ENCODE measurements around the gene FGFR3. TPM values are rescaled to one million over a fixed set of nuclear protein-coding genes. Genes with fewer than 3 reads are reported as not detected.

The FGFR3 gene
- total and polyA plus RNA-seq, 10 of the 15 experiments (the other 5 are each of a cell fraction or from before 2014, with no cell fraction given), result 0.05 to 0.33 (median 0.18) TPM; not detected in 6

DNA sequence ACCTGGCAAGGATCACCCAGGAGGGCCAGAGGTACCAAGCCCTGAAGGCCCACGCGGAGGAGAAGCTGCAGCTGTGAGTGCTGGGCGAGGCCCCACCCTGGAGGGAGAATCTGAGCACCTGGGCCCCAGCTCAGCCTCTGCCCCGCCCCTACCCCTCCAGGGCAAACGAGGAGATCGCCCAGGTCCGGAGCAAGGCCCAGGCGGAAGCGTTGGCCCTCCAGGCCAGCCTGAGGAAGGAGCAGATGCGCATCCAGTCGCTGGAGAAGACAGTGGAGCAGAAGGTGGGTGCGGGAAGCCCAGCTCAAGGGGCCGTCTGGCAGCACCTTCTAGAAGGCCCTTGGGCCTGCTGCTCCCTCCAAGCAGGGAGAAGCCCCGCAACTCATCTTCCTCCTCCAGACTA lies 48.5 kb upstream of the FGFR3 start:
- ATAC-seq, result no peak
- POLR2A ChIA-PET, result no interaction called here
- WGBS (ENCODE audit: insufficient coverage, insufficient replicate concordance, low lambda C conversion rate, missing lambda C conversion rate), result 93% methylated on average over 14 of the region's 14 CpGs
- CTCF ChIA-PET, result interaction anchor here (0.9 to 5.1 kb wide), 4 partner anchors 14 to 774 kb away, joined by 3 to 60 read pairs (median 4); no protein-coding TSS in a partner anchor
- DNase-seq (ENCODE audit: low read depth, low spot score), result no peak
- Histone ChIP-seq H3K36me3 (ENCODE audit: control insufficient read depth in 2 of 2, insufficient read depth in 2 of 2, low read length in 1 of 2) (peaks cover 20 to 33% of the 10 kb centered on the region in 2 experiments; a peak in 3 of 4 replicates), H2AFZ (ENCODE audit: control insufficient read depth, low read depth, low read length) (no peak overlapping the region), H3K4me3 (no peak overlapping the region), H3K27me3 (replicated peaks in 1 of 2; ENCODE audit: control insufficient read depth in 2 of 2, insufficient read depth in 2 of 2, low read length in 1 of 2) (no peaks in the 10 kb centered on the region), H3K79me2 (ENCODE audit: control insufficient read depth, insufficient read depth, low read length) (no peaks in the 10 kb centered on the region), H3K9ac (ENCODE audit: control insufficient read depth, insufficient read depth, low read length) (no peak overlapping the region), H3K4me2 (ENCODE audit: control insufficient read depth, insufficient read depth) (no peak overlapping the region), H3K9me3 (replicated peaks; ENCODE audit: control insufficient read depth, insufficient read depth, low read length) (no peaks in the 10 kb centered on the region), H3K27ac (ENCODE audit: control insufficient read depth, insufficient read depth) (no peak overlapping the region), H3K4me1 (ENCODE audit: control insufficient read depth, insufficient read depth, low read length) (no peaks in the 10 kb centered on the region), H4K20me1 (ENCODE audit: control insufficient read depth, insufficient read depth) (no peaks in the 10 kb centered on the region)
- FAIRE-seq, result no peak
- no peak for TF ChIP-seq JUNB (IDR thresholded peaks at IDR 0.05)
- no peak for TF ChIP-seq JUND (IDR thresholded peaks at IDR 0.05; ENCODE audit: low read depth, low read length)
- no peak for TF ChIP-seq CREB1 (IDR thresholded peaks at IDR 0.05; ENCODE audit: low read depth)
- no peak for TF ChIP-seq NR2C1 (IDR thresholded peaks at IDR 0.05)
- TF ChIP-seq SP1 (IDR thresholded peaks at IDR 0.05; ENCODE audit: low read depth, low read length), result no peak
- TF ChIP-seq MYC (IDR thresholded peaks at IDR 0.05; ENCODE audit: insufficient read depth, insufficient read length, insufficient replicate concordance, low read length, severe bottlenecking), result no peak
- no peak for TF ChIP-seq NR2C2 (IDR thresholded peaks at IDR 0.05; ENCODE audit: borderline replicate concordance, control insufficient read depth, insufficient read length, low read depth)
- no peak for TF ChIP-seq RBBP5 (conservative IDR thresholded peaks at IDR 0.05)
- no peak for TF ChIP-seq SMC3 (IDR thresholded peaks at IDR 0.05; ENCODE audit: borderline replicate concordance, low read length)
- no peak for TF ChIP-seq NRF1 (conservative IDR thresholded peaks at IDR 0.05; ENCODE audit: low read depth, low read length)
- TF ChIP-seq SUZ12 (IDR thresholded peaks at IDR 0.05; ENCODE audit: unreplicated experiment), result no peak
- TF ChIP-seq, protein P1, sequence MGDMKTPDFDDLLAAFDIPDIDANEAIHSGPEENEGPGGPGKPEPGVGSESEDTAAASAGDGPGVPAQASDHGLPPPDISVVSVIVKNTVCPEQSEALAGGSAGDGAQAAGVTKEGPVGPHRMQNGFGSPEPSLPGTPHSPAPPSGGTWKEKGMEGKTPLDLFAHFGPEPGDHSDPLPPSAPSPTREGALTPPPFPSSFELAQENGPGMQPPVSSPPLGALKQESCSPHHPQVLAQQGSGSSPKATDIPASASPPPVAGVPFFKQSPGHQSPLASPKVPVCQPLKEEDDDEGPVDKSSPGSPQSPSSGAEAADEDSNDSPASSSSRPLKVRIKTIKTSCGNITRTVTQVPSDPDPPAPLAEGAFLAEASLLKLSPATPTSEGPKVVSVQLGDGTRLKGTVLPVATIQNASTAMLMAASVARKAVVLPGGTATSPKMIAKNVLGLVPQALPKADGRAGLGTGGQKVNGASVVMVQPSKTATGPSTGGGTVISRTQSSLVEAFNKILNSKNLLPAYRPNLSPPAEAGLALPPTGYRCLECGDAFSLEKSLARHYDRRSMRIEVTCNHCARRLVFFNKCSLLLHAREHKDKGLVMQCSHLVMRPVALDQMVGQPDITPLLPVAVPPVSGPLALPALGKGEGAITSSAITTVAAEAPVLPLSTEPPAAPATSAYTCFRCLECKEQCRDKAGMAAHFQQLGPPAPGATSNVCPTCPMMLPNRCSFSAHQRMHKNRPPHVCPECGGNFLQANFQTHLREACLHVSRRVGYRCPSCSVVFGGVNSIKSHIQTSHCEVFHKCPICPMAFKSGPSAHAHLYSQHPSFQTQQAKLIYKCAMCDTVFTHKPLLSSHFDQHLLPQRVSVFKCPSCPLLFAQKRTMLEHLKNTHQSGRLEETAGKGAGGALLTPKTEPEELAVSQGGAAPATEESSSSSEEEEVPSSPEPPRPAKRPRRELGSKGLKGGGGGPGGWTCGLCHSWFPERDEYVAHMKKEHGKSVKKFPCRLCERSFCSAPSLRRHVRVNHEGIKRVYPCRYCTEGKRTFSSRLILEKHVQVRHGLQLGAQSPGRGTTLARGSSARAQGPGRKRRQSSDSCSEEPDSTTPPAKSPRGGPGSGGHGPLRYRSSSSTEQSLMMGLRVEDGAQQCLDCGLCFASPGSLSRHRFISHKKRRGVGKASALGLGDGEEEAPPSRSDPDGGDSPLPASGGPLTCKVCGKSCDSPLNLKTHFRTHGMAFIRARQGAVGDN (IDR thresholded peaks at IDR 0.05), result no peak
- TF ChIP-seq, protein P2, sequence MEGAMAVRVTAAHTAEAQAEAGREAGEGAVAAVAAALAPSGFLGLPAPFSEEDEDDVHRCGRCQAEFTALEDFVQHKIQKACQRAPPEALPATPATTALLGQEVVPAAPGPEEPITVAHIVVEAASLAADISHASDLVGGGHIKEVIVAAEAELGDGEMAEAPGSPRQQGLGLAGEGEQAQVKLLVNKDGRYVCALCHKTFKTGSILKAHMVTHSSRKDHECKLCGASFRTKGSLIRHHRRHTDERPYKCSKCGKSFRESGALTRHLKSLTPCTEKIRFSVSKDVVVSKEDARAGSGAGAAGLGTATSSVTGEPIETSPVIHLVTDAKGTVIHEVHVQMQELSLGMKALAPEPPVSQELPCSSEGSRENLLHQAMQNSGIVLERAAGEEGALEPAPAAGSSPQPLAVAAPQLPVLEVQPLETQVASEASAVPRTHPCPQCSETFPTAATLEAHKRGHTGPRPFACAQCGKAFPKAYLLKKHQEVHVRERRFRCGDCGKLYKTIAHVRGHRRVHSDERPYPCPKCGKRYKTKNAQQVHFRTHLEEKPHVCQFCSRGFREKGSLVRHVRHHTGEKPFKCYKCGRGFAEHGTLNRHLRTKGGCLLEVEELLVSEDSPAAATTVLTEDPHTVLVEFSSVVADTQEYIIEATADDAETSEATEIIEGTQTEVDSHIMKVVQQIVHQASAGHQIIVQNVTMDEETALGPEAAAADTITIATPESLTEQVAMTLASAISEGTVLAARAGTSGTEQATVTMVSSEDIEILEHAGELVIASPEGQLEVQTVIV (IDR thresholded peaks at IDR 0.05; ENCODE audit: borderline replicate concordance, partially characterized antibody), result no peak
- TF ChIP-seq, protein P3, sequence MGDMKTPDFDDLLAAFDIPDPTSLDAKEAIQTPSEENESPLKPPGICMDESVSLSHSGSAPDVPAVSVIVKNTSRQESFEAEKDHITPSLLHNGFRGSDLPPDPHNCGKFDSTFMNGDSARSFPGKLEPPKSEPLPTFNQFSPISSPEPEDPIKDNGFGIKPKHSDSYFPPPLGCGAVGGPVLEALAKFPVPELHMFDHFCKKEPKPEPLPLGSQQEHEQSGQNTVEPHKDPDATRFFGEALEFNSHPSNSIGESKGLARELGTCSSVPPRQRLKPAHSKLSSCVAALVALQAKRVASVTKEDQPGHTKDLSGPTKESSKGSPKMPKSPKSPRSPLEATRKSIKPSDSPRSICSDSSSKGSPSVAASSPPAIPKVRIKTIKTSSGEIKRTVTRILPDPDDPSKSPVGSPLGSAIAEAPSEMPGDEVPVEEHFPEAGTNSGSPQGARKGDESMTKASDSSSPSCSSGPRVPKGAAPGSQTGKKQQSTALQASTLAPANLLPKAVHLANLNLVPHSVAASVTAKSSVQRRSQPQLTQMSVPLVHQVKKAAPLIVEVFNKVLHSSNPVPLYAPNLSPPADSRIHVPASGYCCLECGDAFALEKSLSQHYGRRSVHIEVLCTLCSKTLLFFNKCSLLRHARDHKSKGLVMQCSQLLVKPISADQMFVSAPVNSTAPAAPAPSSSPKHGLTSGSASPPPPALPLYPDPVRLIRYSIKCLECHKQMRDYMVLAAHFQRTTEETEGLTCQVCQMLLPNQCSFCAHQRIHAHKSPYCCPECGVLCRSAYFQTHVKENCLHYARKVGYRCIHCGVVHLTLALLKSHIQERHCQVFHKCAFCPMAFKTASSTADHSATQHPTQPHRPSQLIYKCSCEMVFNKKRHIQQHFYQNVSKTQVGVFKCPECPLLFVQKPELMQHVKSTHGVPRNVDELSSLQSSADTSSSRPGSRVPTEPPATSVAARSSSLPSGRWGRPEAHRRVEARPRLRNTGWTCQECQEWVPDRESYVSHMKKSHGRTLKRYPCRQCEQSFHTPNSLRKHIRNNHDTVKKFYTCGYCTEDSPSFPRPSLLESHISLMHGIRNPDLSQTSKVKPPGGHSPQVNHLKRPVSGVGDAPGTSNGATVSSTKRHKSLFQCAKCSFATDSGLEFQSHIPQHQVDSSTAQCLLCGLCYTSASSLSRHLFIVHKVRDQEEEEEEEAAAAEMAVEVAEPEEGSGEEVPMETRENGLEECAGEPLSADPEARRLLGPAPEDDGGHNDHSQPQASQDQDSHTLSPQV (IDR thresholded peaks at IDR 0.05), result no peak
- BruUV-seq (replicated peaks), result no TSS peak
- intact Hi-C loops (cut with micrococcal nuclease; ENCODE audit: unreplicated experiment) (no loop called here), in situ Hi-C loops (cut with MboI) (loop anchor here (5.0 kb wide), 2 partner anchors 73 to 163 kb away; no protein-coding TSS in a partner anchor)
- SMC1A ChIA-PET (ENCODE audit: uncharacterized antibody, unreplicated experiment), result interaction anchor here (1.2 kb wide), 1 partner anchor 51 kb away, joined by 3 read pairs; no protein-coding TSS in a partner anchor
- RAD21 ChIA-PET (ENCODE audit: unreplicated experiment), result interaction anchor here (1.0 kb wide), 1 partner anchor 155 kb away, joined by 3 read pairs; no protein-coding TSS in a partner anchor
